Measurements from ENCODE around the gene C1orf116. TPM values are rescaled to one million over a fixed set of nuclear protein-coding genes. Genes with fewer than 3 reads are reported as not detected.

C1orf116 gene
- total RNA-seq, 1 donor, result not detected

GRCh38 chr1:207060596-207060995 lies 28.0 kb upstream of the C1orf116 start:
- H3K4me3 ChIP-seq (ENCODE audit: low read depth, low read length), result no peak overlapping the region
- no peak for TF ChIP-seq CTCF (IDR thresholded peaks at IDR 0.05; ENCODE audit: insufficient read depth, low read depth, low read length)
- no peak for DNase-seq (ENCODE audit: low read depth)

GRCh38 chr1:207059881-207060280 lies 27.3 kb upstream of the C1orf116 start:
- no peak for DNase-seq (ENCODE audit: low read depth)
- no peak for TF ChIP-seq CTCF (IDR thresholded peaks at IDR 0.05; ENCODE audit: insufficient read depth, low read depth, low read length)
- no peak overlapping the region for H3K4me3 ChIP-seq (ENCODE audit: low read depth, low read length)

DNA sequence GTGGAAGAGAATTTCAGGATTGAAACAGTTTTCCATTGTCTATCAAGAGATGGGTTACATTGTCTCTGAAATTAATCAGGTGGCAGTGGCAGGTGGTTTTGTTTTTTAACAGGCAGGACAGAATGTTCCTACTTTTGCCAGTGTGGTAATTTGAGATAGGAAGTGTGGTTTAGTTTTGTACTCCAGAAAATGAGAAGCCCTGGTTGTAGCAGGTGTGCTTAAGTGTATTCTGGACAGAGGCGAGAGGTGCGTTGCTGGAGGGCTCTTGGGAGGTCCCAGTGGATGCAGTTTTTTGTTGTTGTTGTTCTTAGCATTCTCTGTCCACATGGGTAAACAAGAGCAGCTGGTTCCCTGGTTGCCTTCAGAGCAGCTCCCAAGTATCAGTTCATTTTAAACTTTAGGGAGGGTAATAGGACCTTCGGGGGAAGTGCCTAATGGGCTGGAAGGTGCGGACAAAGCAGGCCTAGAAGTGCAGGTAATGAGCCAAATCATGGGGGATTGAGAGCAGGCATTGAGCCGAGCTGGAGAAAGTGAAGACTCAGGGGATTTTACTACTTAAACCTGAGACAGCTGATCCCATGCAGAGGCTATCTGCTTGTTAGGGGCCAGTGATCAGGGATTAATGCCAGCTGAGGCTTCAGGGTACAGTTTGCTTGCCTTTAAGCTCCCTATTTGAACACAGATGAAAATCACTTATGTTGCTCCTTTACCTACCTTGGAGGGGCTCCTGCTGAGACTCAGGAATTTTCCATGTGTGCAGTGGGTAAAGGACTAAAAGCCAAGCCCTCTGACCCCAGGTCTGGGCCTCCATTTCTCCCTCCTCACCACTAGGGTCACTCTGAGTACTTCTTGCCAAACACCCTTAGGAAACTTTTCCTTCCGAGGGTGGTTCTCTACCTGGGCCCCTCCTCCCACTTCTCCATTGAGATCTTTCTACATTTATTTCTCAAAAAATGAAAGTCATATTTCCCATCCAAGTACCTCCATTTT lies 26.6 kb upstream of the C1orf116 start:
- H3K4me3 ChIP-seq (ENCODE audit: low read depth, low read length), result no peak overlapping the region
- TF ChIP-seq CTCF (IDR thresholded peaks at IDR 0.05; ENCODE audit: insufficient read depth, low read depth, low read length), result no peak
- DNase-seq (ENCODE audit: low read depth), result no peak

GRCh38 chr1:207058252-207058651 lies 25.7 kb upstream of the C1orf116 start:
- no peak overlapping the region for H3K4me3 ChIP-seq (ENCODE audit: low read depth, low read length)
- DNase-seq (ENCODE audit: low read depth), result no peak

DNA sequence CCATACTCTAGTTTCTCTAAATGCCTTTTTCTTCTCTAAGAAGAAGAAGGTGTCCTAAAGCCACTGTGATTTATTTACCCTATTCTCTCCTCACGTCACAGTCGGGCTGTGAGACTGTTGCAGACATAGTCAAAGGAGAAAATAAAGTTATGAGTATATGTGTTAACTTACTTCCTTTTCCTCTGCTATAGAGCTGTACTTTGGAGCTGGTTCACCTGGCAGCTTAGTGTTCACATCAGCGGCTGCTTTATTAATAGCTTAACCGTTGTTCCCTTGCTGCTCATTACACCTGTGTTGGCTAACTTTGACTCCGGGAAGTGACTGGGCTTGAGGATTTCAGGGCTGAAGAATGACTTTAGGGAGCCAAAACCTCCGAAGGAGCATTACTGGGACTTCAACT lies 24.1 kb upstream of the C1orf116 start:
- no peak for DNase-seq (ENCODE audit: low read depth)
- TF ChIP-seq CTCF (IDR thresholded peaks at IDR 0.05; ENCODE audit: insufficient read depth, low read depth, low read length), result no peak
- no peak overlapping the region for H3K4me3 ChIP-seq (ENCODE audit: low read depth, low read length)

More at GRCh38 chr1:207058252-207058651, 25.7 kb upstream of the C1orf116 start:
- no peak for TF ChIP-seq CTCF (IDR thresholded peaks at IDR 0.05; ENCODE audit: insufficient read depth, low read depth, low read length)

DNA sequence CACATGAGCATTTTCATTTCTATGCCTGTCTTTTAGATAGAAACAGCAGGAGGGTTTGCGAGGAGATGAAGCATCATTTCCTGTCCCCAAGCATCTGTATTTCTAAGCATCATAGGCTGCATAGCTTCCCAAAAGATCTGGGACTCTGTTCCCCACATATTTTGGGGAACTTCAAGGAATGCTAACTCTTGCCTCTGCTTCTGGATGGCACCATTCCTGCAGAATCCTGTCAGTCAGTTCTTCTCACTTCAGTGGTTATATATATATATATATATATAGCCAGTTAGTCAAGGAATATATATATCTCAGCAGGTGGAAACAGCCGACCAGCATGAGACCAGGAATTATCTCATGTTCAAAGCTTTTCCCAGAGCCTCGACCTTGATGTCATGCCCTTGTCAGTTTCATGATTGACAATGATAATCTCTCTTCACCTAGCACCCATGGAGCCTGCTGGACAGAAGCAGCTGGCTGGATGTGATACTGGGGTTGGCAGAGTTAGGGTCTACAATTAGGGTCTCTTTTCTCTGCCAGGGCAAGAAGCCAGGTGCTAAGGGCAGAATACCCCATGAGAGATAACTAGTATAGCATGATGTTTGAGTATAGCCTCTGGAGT lies 22.9 kb upstream of the C1orf116 start:
- TF ChIP-seq CTCF (IDR thresholded peaks at IDR 0.05; ENCODE audit: insufficient read depth, low read depth, low read length), result no peak
- DNase-seq (ENCODE audit: low read depth), result no peak
- no peak overlapping the region for H3K4me3 ChIP-seq (ENCODE audit: low read depth, low read length)
